Bladder microvascular endothelial cell (primary cell): ENCODE results near the gene POLH. TPM values are rescaled to one million over a fixed set of nuclear protein-coding genes. Genes with fewer than 3 reads are reported as not detected.

ENCODE experiments used
- total RNA-seq: library from RNA; depleted of rRNA; stranded (reverse); fragments of >200 nt; gene quantifications from 2 replicates; pipeline ENCODE4 v1.2.3, GENCODE V29; 2014

The POLH gene
- total RNA-seq, result 16.7 and 26.6 TPM in 2 replicates

GRCh38 chr6:43575772-43576551 lies at the start of gene POLH, which contains the start of gene XPO5:
Gene POLH (plus strand): TSS chr6:43576185. CDS start chr6:43582320, 6,135 bp downstream.
Gene XPO5 (minus strand): TSS chr6:43576038. CDS start chr6:43575864, 174 bp downstream.

GRCh38 chr6:43629104-43629504 lies 53.1 kb downstream of the POLH start, which contains the start of gene GTPBP2:
Gene GTPBP2 (minus strand): TSS chr6:43629264. CDS start chr6:43629162, 102 bp downstream.

GRCh38 chr6:43635387-43636307 lies 59.7 kb downstream of the POLH start, which contains the start of gene MAD2L1BP:
Gene MAD2L1BP (plus strand): TSS chr6:43635840. CDS start chr6:43635876, 36 bp downstream.

GRCh38 chr6:43644940-43645612 lies 69.1 kb downstream of the POLH start, which contains the start of gene RSPH9:
Gene RSPH9 (plus strand): TSS chr6:43645036. CDS start chr6:43645099, 63 bp downstream.

Other genes with a start within 250 kb of the POLH start
- 3.4 and 8.2 TPM in 2 replicates for gene ZNF318, start 206.5 kb upstream of the POLH start, total RNA-seq
- gene ABCC10, start 148.6 kb upstream of the POLH start, total RNA-seq, result 12.8 and 30.3 TPM in 2 replicates
- 0.16 and 1.1 TPM in 2 replicates for gene DLK2, start 120.6 kb upstream of the POLH start, total RNA-seq
- 6.8 and 13.7 TPM in 2 replicates for gene TJAP1, start 98.6 kb upstream of the POLH start, total RNA-seq
- gene LRRC73, start 65.8 kb upstream of the POLH start, total RNA-seq, result under 0.01 and 0.06 TPM in 2 replicates
- 86.9 and 201 TPM in 2 replicates for gene YIPF3, start 59.3 kb upstream of the POLH start, total RNA-seq
- gene POLR1C, start 59.1 kb upstream of the POLH start, total RNA-seq, result 24.6 and 36.4 TPM in 2 replicates
- gene XPO5, start 147 bp upstream of the POLH start, total RNA-seq, result 15.2 and 39.9 TPM in 2 replicates
- gene GTPBP2, start 53.1 kb downstream of the POLH start, total RNA-seq, result 34.5 and 68.4 TPM in 2 replicates
- gene MAD2L1BP, start 59.7 kb downstream of the POLH start, total RNA-seq, result 18.6 and 21.4 TPM in 2 replicates
- 0.06 and 0.16 TPM in 2 replicates for gene RSPH9, start 68.9 kb downstream of the POLH start, total RNA-seq
- gene MRPS18A, start 111.6 kb downstream of the POLH start, total RNA-seq, result 37.8 and 39.2 TPM in 2 replicates
- 2.6 and 12.5 TPM in 2 replicates for gene VEGFA, start 194.0 kb downstream of the POLH start, total RNA-seq